Activated naive CD4-positive, alpha-beta T cell treated with anti-CD3 and anti-CD28 coated beads for 36 hours (primary cell): ENCODE data around the gene ZNF260. TPM values are rescaled to one million over a fixed set of nuclear protein-coding genes. Genes with fewer than 3 reads are reported as not detected.
A peak's percentile ranks its signal among the peaks of the same experiment; 100 is the strongest.
"Not testable (repeated sequence)": the region's sequence is repeated elsewhere in the genome, so short reads cannot be mapped to it uniquely, and the experiment has no call there.

Experiments used
- CTCF ChIA-PET: fragments of 350-600 bp; sonication (Branson Sonifier 250); formaldehyde crosslinking; loops from one replicate; lab custom pipeline; 2021; ENCODE audit warnings: antibody characterized with exemption; lab: Charles Lee
- DNase-seq: peaks from one replicate; pipeline ENCODE4 v3.0.0-alpha.2; 2020
- H3K27ac Mint-ChIP-seq: one replicate; pipeline ENCODE4 v1.8.0; 2021; ENCODE audit warnings: mild to moderate bottlenecking, mixed read lengths
- H3K27me3 Mint-ChIP-seq: one replicate; pipeline ENCODE4 v1.8.0; 2021; ENCODE audit warnings: low read depth, mixed read lengths
- H3K36me3 Mint-ChIP-seq: one replicate; pipeline ENCODE4 v1.8.0; 2021; ENCODE audit warnings: low read depth, mixed read lengths
- H3K4me1 Mint-ChIP-seq: one replicate; pipeline ENCODE4 v1.8.0; 2021; ENCODE audit warnings: low read depth, mixed read lengths
- H3K4me3 Mint-ChIP-seq: one replicate; pipeline ENCODE4 v1.8.0; 2021; ENCODE audit warnings: mild to moderate bottlenecking, moderate library complexity, mixed read lengths
- H3K9me3 Mint-ChIP-seq: one replicate; pipeline ENCODE4 v1.8.0; 2021; ENCODE audit warnings: mixed read lengths
- intact Hi-C: fragments of 100-400 bp; cut with micrococcal nuclease; formaldehyde crosslinking; loops from one replicate; pipeline ENCODE4 v1.15.1; 2023
- total RNA-seq, 2 experiments: library from RNA; stranded (reverse); gene quantifications; one replicate each; pipeline ENCODE4 v1.2.3, GENCODE V29; 2021

ZNF260 gene
- total RNA-seq, 2 experiments from 2014 or later, result 3.7 to 5.4 TPM

- Mint-ChIP-seq H3K9me3 (peaks cover 26% of the 10 kb centered on the region), H3K27ac (peak overlapping the region; percentile 98), H3K36me3 (peaks cover 58% of the 10 kb centered on the region), H3K4me1 (peaks cover 16% of the 10 kb centered on the region), H3K4me3 (peak overlapping the region; percentile 100), H3K27me3 (no peaks in the 10 kb centered on the region)
- intact Hi-C loops, result no loop called here
- DNase-seq, result no peak
- CTCF ChIA-PET, result no interaction called here
Measured at GRCh38 chr19:36527341-36527740, 730 bp downstream of the ZNF260 start.

DNA sequence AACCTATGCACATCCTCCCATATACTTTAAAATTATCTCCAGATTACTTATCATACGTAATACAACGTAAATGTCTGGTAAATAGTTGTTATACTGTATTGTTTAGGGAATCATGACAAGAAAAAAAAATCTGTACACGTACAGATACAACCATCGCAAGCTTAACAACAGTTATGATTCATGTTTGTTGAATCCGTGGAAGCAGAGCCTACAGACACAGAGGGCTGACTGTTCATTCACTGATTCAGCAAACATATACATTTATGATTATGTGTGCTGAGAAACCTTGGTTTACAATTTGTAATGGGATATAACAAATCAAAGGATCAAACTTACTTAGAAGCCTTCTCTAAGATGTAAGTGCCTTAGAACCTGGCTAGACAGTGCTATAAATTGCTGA lies 1.5 kb downstream of the ZNF260 start:
- intact Hi-C loops, result no loop called here
- Mint-ChIP-seq H3K9me3 (peaks cover 26% of the 10 kb centered on the region), H3K27ac (no peak overlapping the region)

GRCh38 chr19:36524617-36525016 lies 3.5 kb downstream of the ZNF260 start:
- Mint-ChIP-seq H3K27me3 (no peaks in the 10 kb centered on the region), H3K9me3 (peaks cover 29% of the 10 kb centered on the region), H3K4me3 (no peak overlapping the region), H3K4me1 (peaks cover 16% of the 10 kb centered on the region), H3K27ac (no peak overlapping the region), H3K36me3 (peaks cover 69% of the 10 kb centered on the region)
- intact Hi-C loops, result no loop called here
- no peak for DNase-seq
- CTCF ChIA-PET, result no interaction called here

More for the DNA sequence above, 1.5 kb downstream of the ZNF260 start:
- no peak for DNase-seq
- peak overlapping the region; percentile 44 for H3K4me3 Mint-ChIP-seq
- no peaks in the 10 kb centered on the region for H3K27me3 Mint-ChIP-seq
- H3K4me1 Mint-ChIP-seq, result peaks cover 16% of the 10 kb centered on the region
- CTCF ChIA-PET, result no interaction called here
- H3K36me3 Mint-ChIP-seq, result peaks cover 59% of the 10 kb centered on the region

DNA sequence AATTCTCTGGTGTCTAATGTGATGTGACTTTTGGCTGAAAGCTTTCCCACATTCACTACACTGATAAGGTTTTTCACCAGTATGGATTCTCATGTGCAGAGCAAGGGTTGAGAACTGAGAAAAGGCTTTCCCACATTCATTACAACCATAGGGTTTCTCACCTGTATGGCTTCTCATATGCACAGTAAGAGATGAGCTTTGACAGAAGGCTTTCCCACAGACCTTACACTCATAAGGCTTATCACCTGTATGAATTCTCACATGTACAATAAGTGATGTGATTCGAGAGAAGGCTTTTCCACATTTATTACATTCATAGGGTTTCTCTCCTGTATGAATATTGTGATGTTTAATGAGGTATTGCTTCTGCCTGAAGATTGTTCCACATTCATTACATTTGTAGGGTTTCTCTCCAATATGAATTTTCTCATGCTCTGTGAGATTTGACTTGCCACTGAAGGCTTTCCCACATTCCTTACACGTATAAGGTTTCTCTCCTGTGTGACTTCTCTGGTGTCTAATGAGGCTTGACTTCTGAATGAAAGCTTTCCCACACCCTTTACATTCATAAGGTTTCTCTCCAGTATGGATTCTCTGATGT lies 14.0 kb downstream of the ZNF260 start:
- intact Hi-C loops, result no loop called here
- peaks cover 64% of the 10 kb centered on the region for H3K36me3 Mint-ChIP-seq
- no peaks in the 10 kb centered on the region for H3K27me3 Mint-ChIP-seq
- H3K4me1 Mint-ChIP-seq, result no peaks in the 10 kb centered on the region
- no peak overlapping the region for H3K27ac Mint-ChIP-seq
- no peak for DNase-seq
- CTCF ChIA-PET, result no interaction called here
- H3K9me3 Mint-ChIP-seq, result peaks cover 65% of the 10 kb centered on the region
- H3K4me3 Mint-ChIP-seq, result no peak overlapping the region

DNA sequence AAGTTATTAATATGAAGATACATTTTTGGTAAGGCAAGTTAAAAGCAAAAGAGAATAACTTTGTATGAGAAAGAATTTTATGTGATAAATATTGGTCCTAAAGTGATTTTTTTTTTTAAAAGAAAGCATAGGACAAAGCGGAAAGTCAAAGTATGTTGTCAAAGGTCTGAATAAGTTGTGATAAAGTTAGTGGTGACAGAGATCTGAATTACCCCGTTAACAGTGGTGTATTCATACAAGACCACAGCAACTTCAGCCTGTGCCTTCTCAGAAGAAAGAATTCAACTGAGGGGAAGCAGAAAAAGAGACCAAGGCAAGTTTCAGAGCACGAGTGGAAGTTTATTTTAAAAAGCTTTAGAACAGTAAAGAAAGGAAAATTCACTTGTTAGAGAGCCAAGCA lies 19.7 kb downstream of the ZNF260 start:
- DNase-seq, result no peak
- no peaks in the 10 kb centered on the region for H3K27me3 Mint-ChIP-seq
- H3K9me3 Mint-ChIP-seq, result peaks cover 39% of the 10 kb centered on the region
- CTCF ChIA-PET, result no interaction called here
- no peaks in the 10 kb centered on the region for H3K4me1 Mint-ChIP-seq
- no peak overlapping the region for H3K27ac Mint-ChIP-seq
- intact Hi-C loops, result no loop called here
- H3K4me3 Mint-ChIP-seq, result no peak overlapping the region
- H3K36me3 Mint-ChIP-seq, result peaks cover 22% of the 10 kb centered on the region

- H3K36me3 Mint-ChIP-seq, result peaks cover 17% of the 10 kb centered on the region
Measured at GRCh38 chr19:36501973-36502372, 26.1 kb downstream of the ZNF260 start.

GRCh38 chr19:36497001-36497400 lies 31.1 kb downstream of the ZNF260 start:
- intact Hi-C loops, result no loop called here
- Mint-ChIP-seq H3K27me3 (no peaks in the 10 kb centered on the region), H3K4me1 (no peaks in the 10 kb centered on the region), H3K27ac (no peak overlapping the region), H3K36me3 (peaks cover 11% of the 10 kb centered on the region), H3K9me3 (peaks cover 42% of the 10 kb centered on the region), H3K4me3 (no peak overlapping the region)
- DNase-seq, result no peak
- CTCF ChIA-PET, result no interaction called here

More at GRCh38 chr19:36501973-36502372, 26.1 kb downstream of the ZNF260 start:
- H3K27ac Mint-ChIP-seq, result no peak overlapping the region
- no peaks in the 10 kb centered on the region for H3K4me1 Mint-ChIP-seq
- no peaks in the 10 kb centered on the region for H3K27me3 Mint-ChIP-seq
- intact Hi-C loops, result no loop called here
- DNase-seq, result no peak
- CTCF ChIA-PET, result no interaction called here
- H3K4me3 Mint-ChIP-seq, result no peak overlapping the region
- H3K9me3 Mint-ChIP-seq, result peaks cover 40% of the 10 kb centered on the region

GRCh38 chr19:36492689-36493453 lies 35.2 kb downstream of the ZNF260 start:
- H3K9me3 Mint-ChIP-seq, result peaks cover 37% of the 10 kb centered on the region
- H3K4me3 Mint-ChIP-seq, H3K27me3 Mint-ChIP-seq, intact Hi-C loops, H3K27ac Mint-ChIP-seq, CTCF ChIA-PET: not testable (repeated sequence)
- H3K4me1 Mint-ChIP-seq, result peaks cover 12% of the 10 kb centered on the region
- H3K36me3 Mint-ChIP-seq, result peaks cover 13% of the 10 kb centered on the region
- peak; percentile 56 for DNase-seq

DNA sequence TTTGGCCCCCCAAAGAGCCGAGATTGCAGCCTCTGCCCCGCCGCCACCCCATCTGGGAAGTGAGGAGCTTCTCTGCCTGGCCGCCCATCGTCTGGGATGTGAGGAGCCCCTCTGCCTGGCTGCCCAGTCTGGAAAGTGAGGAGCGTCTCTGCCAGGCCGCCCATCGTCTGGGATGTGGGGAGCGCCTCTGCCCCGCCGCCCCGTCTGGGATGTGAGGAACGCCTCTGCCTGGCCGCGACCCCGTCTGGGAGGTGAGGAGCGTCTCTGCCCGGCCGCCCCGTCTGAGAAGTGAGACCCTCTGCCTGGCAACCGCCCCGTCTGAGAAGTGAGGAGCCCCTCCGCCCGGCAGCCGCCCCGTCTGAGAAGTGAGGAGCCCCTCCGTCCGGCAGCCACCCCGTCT lies 37.2 kb downstream of the ZNF260 start:
- H3K27me3 Mint-ChIP-seq, H3K27ac Mint-ChIP-seq, intact Hi-C loops, DNase-seq: not testable (repeated sequence)
- Mint-ChIP-seq H3K4me3 (peak overlapping the region; percentile 96), H3K4me1 (peaks cover 19% of the 10 kb centered on the region), H3K9me3 (peaks cover 30% of the 10 kb centered on the region), H3K36me3 (peaks cover 24% of the 10 kb centered on the region)
- CTCF ChIA-PET, result interaction anchor here (0.6 kb wide), 1 partner anchor 115 kb away, joined by 3 read pairs; no protein-coding TSS in a partner anchor

DNA sequence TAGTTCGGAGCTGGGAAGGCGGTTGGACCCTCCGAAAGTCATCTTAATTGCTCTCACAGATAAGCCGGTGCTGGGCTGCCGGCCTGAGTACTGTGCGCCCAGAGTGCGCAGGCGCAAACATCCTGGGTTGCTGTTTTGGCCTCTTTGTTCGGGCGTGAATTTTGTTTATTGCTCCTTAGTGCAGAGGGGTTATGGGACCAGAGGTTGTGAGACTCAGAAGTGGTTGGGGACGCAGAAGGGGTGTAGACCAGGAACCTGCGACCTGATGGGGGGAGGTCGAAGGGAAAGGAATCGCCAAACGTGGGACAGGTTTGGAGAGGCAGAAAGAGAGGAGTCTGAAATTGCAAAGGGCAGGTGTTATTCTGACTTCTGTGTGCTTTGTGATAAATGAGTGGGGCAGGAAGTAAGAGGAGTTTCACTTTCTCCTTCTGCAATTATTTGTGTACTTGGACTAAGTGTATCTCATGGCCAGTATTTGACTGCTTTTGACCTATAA lies 38.1 kb downstream of the ZNF260 start:
- no peaks in the 10 kb centered on the region for H3K27me3 Mint-ChIP-seq
- peaks cover 27% of the 10 kb centered on the region for H3K36me3 Mint-ChIP-seq
- H3K9me3 Mint-ChIP-seq, result peaks cover 31% of the 10 kb centered on the region
- peak; percentile 69 for DNase-seq
- CTCF ChIA-PET, result no interaction called here
- H3K27ac Mint-ChIP-seq, result peak overlapping the region; percentile 98
- intact Hi-C loops, result loop anchor here (1.0 to 5.0 kb wide), 13 partner anchors 38 to 743 kb away; partner anchors contain the start of genes LIN37, PSENEN, U2AF1L4 and ZFP14
- peaks cover 19% of the 10 kb centered on the region for H3K4me1 Mint-ChIP-seq
- H3K4me3 Mint-ChIP-seq, result peak overlapping the region; percentile 96

DNA sequence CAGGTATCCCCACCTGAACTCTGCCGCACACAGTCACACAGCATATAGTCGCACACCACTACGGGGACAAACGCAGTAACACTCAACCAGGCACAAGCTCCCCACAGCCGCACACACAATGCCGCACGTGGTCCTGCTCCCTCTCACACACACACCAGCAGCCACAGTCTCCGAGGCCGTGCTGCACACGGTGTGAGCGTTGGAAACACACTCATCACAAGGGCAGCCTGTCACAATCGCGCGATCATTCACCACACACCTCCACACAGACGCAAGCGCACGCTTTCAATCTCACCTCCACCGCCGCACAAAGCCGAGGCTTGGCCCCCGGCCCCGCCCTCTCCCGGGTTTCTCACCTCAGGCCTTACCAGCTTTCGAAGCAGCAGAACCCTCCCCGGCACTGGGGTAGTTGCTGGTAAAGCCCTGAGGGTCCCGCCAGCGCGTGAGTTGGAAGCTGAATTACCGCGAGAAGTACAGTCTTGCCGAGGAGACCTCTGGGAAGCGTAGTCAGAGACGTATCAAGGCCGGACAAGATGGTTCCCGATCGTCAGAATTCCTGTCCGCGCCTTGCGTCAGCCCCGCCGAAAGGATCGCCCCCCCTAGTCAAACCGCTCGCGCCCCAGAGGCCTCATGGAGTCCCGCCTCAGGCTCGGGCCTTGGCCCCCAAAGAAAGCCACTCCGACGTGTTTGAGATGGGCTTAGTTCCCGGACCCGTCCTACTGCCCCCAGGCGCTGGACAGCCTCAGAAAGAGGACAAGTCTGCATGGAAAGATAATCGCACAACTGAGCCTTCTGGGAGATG lies 38.8 kb downstream of the ZNF260 start, which contains the start of gene ZNF566:
Gene ZNF566, minus strand, starts transcription at position 444 of the 802 bp plus-strand sequence. CDS start 13,004 bp downstream, outside the sequence.
- peaks cover 31% of the 10 kb centered on the region for H3K36me3 Mint-ChIP-seq
- DNase-seq, result peak; percentile 95
- CTCF ChIA-PET, result no interaction called here
- peaks cover 28% of the 10 kb centered on the region for H3K9me3 Mint-ChIP-seq
- intact Hi-C loops, result loop anchor here (1.0 to 5.0 kb wide), 13 partner anchors 39 to 742 kb away; partner anchors contain the start of genes LIN37, PSENEN, U2AF1L4 and ZFP14
- H3K4me1 Mint-ChIP-seq, result peaks cover 19% of the 10 kb centered on the region
- peak within 1 kb of the TSS; percentile 98 for H3K27ac Mint-ChIP-seq
- no peaks in the 10 kb centered on the region for H3K27me3 Mint-ChIP-seq
- H3K4me3 Mint-ChIP-seq, result peak within 1 kb of the TSS; percentile 96

- Mint-ChIP-seq H3K4me3 (peak overlapping the region; percentile 96), H3K27me3 (no peaks in the 10 kb centered on the region), H3K27ac (peak overlapping the region; percentile 98), H3K9me3 (peaks cover 30% of the 10 kb centered on the region), H3K4me1 (peaks cover 19% of the 10 kb centered on the region), H3K36me3 (peaks cover 37% of the 10 kb centered on the region)
- peak; percentile 69 for DNase-seq
- intact Hi-C loops, result loop anchor here (1.0 to 5.0 kb wide), 13 partner anchors 40 to 741 kb away; partner anchors contain the start of genes LIN37, PSENEN, U2AF1L4 and ZFP14
- CTCF ChIA-PET, result no interaction called here
Measured at GRCh38 chr19:36488846-36489117, 39.3 kb downstream of the ZNF260 start.
